Fibroblast of skin of right biceps (primary cell): Measurements from ENCODE around the gene DYRK3.

Experiments used
- DNase-seq: peaks from one replicate; pipeline ENCODE4 v3.0.0-alpha.2; 2013

Gene DYRK3

GRCh38 chr1:206662396-206663092 is 27.2 kb downstream of the DYRK3 start:
- no peak for DNase-seq

GRCh38 chr1:206663362-206663761 is 28.0 kb downstream of the DYRK3 start:
- no peak for DNase-seq

GRCh38 chr1:206663832-206664652 is 28.7 kb downstream of the DYRK3 start:
- peak; percentile 61 for DNase-seq

- no peak for DNase-seq
Observed at GRCh38 chr1:206664740-206665139, 29.4 kb downstream of the DYRK3 start.

- DNase-seq: no peak
Observed at GRCh38 chr1:206666031-206666561, 30.8 kb downstream of the DYRK3 start.

- no peak for DNase-seq
Observed at GRCh38 chr1:206666954-206667665, 31.8 kb downstream of the DYRK3 start.

- DNase-seq: no peak
Observed at GRCh38 chr1:206668351-206668750, 33.0 kb downstream of the DYRK3 start.

GRCh38 chr1:206668874-206669410 is 33.6 kb downstream of the DYRK3 start:
- no peak for DNase-seq

- DNase-seq: no peak
Observed at GRCh38 chr1:206672011-206672688, 36.8 kb downstream of the DYRK3 start.

- peak; percentile 30 for DNase-seq
Observed at GRCh38 chr1:206672844-206673758, 37.8 kb downstream of the DYRK3 start.

- no peak for DNase-seq
Observed at GRCh38 chr1:206674236-206674635, 38.9 kb downstream of the DYRK3 start.

- peak; percentile 99 for DNase-seq
Observed at GRCh38 chr1:206674745-206675175, 39.4 kb downstream of the DYRK3 start.

GRCh38 chr1:206676499-206676898 is 41.2 kb downstream of the DYRK3 start:
- no peak for DNase-seq

GRCh38 chr1:206678490-206678889 is 43.2 kb downstream of the DYRK3 start:
- DNase-seq: no peak

- DNase-seq: no peak
Observed at GRCh38 chr1:206679738-206680211, 44.4 kb downstream of the DYRK3 start.

GRCh38 chr1:206680279-206680678 is 44.9 kb downstream of the DYRK3 start:
- no peak for DNase-seq

GRCh38 chr1:206681359-206681758 is 46.0 kb downstream of the DYRK3 start:
- DNase-seq: no peak

- DNase-seq: no peak
Observed at GRCh38 chr1:206682111-206682510, 46.8 kb downstream of the DYRK3 start.

- DNase-seq: no peak
Observed at GRCh38 chr1:206683313-206683712, 48.0 kb downstream of the DYRK3 start.

GRCh38 chr1:206684003-206684402 is 48.7 kb downstream of the DYRK3 start:
- no peak for DNase-seq
